ELF-1 (cell line): ENCODE data around the gene ZFPM1.
A peak's percentile ranks its signal among the peaks of the same experiment; 100 is the strongest.

Experiments used
- DNase-seq: peaks from one replicate; pipeline ENCODE4 v3.0.0-alpha.2; 2016; ENCODE audit warnings: low read depth, low spot score

The ZFPM1 gene

GRCh38 chr16:88497561-88498462 is 44.7 kb downstream of the ZFPM1 start:
- DNase-seq: peak; percentile 81

- DNase-seq: no peak
Observed at GRCh38 chr16:88498576-88499208, 45.6 kb downstream of the ZFPM1 start.

GRCh38 chr16:88499292-88499691 is 46.2 kb downstream of the ZFPM1 start:
- no peak for DNase-seq

GRCh38 chr16:88499836-88500251 is 46.8 kb downstream of the ZFPM1 start:
- no peak for DNase-seq

- DNase-seq: no peak
Observed at GRCh38 chr16:88500255-88500661, 47.2 kb downstream of the ZFPM1 start.

- DNase-seq: no peak
Observed at GRCh38 chr16:88502371-88502770, 49.3 kb downstream of the ZFPM1 start.

- no peak for DNase-seq
Observed at GRCh38 chr16:88502776-88503280, 49.7 kb downstream of the ZFPM1 start.

- DNase-seq: no peak
Observed at GRCh38 chr16:88503374-88503770, 50.3 kb downstream of the ZFPM1 start.

- no peak for DNase-seq
Observed at GRCh38 chr16:88503771-88504488, 50.9 kb downstream of the ZFPM1 start.

- DNase-seq: no peak
Observed at GRCh38 chr16:88504489-88505404, 51.7 kb downstream of the ZFPM1 start.

GRCh38 chr16:88505405-88506082 is 52.5 kb downstream of the ZFPM1 start:
- DNase-seq: no peak

- DNase-seq: no peak
Observed at GRCh38 chr16:88506723-88507122, 53.6 kb downstream of the ZFPM1 start.

GRCh38 chr16:88507231-88507743 is 54.2 kb downstream of the ZFPM1 start:
- no peak for DNase-seq

GRCh38 chr16:88508376-88508867 is 55.3 kb downstream of the ZFPM1 start:
- DNase-seq: no peak

GRCh38 chr16:88508868-88509748 is 56.0 kb downstream of the ZFPM1 start:
- DNase-seq: no peak

GRCh38 chr16:88509749-88510069 is 56.6 kb downstream of the ZFPM1 start:
- no peak for DNase-seq

GRCh38 chr16:88510091-88510994 is 57.3 kb downstream of the ZFPM1 start:
- no peak for DNase-seq

- no peak for DNase-seq
Observed at GRCh38 chr16:88511060-88511459, 58.0 kb downstream of the ZFPM1 start.
